Naive thymus-derived CD8-positive, alpha-beta T cell (primary cell): ENCODE measurements around the gene PSMD1. TPM values are rescaled to one million over a fixed set of nuclear protein-coding genes. Genes with fewer than 3 reads are reported as not detected.
A peak's percentile ranks its signal among the peaks of the same experiment; 100 is the strongest.
"Not testable (repeated sequence)": the region's sequence is repeated elsewhere in the genome, so short reads cannot be mapped to it uniquely, and the experiment has no call there.

Experiments
- ATAC-seq, 2 donors: fragments of 150-1000 bp; cut with Tn5 transposase in 1 of 2; sonication (Bioruptor Pico), chemical (Tn5 transposase) in 1 of 2; 1 replicate in 1 of 2; 2 replicates in 1 of 2; pipeline ENCODE4 v1.10.0; 2021; ENCODE audit warnings: mild to moderate bottlenecking in 2 of 2, moderate library complexity in 2 of 2
- POLR2A ChIA-PET: fragments of 350-600 bp; sonication (Branson Sonifier 250); formaldehyde crosslinking; loops from one replicate; lab custom pipeline; 2021; ENCODE audit warnings: antibody characterized with exemption; lab: Charles Lee
- DNase-seq, 10 donors: peaks; one replicate each; pipeline versions ENCODE4 v3.0.0 to v3.0.0-alpha.2; 2020 to 2022
- H3K27ac Mint-ChIP-seq, 10 donors: one replicate each; pipeline ENCODE4 v1.8.0; 2020 to 2022; ENCODE audit warnings: mild to moderate bottlenecking in 10 of 10, mixed read lengths in 10 of 10, moderate library complexity in 4 of 10, inconsistent platforms in 1 of 10
- H3K27me3 Mint-ChIP-seq, 5 donors: one replicate each; pipeline ENCODE4 v1.8.0; 2021 to 2022; ENCODE audit warnings: mixed read lengths in 5 of 5
- H3K36me3 Mint-ChIP-seq, 3 donors: one replicate each; pipeline ENCODE4 v1.8.0; 2020 to 2022; ENCODE audit warnings: mixed read lengths in 3 of 3, mild to moderate bottlenecking in 2 of 3, inconsistent platforms in 1 of 3
- H3K4me1 Mint-ChIP-seq, 4 donors: one replicate each; pipeline ENCODE4 v1.8.0; 2021 to 2022; ENCODE audit warnings: mixed read lengths in 4 of 4
- H3K4me3 Mint-ChIP-seq, 10 donors: one replicate each; pipeline ENCODE4 v1.8.0; 2020 to 2022; ENCODE audit warnings: mild to moderate bottlenecking in 10 of 10, mixed read lengths in 10 of 10, moderate library complexity in 6 of 10, inconsistent platforms in 1 of 10
- H3K9me3 Mint-ChIP-seq, 9 donors: one replicate each; pipeline ENCODE4 v1.8.0; 2020 to 2022; ENCODE audit warnings: mixed read lengths in 9 of 9, mild to moderate bottlenecking in 3 of 9, inconsistent platforms in 1 of 9, moderate library complexity in 1 of 9
- polyA plus RNA-seq, 3 donors: library from polyadenylated mRNA; unstranded; fragments of 300-500 nt; fragmentation: Illumina TruSeq; gene quantifications; one replicate each; pipeline ENCODE4 v1.2.3, GENCODE V29; 2021
- total RNA-seq, 8 experiments: library from RNA in 2 of 8; stranded (reverse) in 2 of 8; gene quantifications; one replicate each; pipeline ENCODE4 v1.2.3 and lab custom pipeline; 2021 to 2026

Gene PSMD1
- total and polyA plus RNA-seq, 5 experiments from 2014 or later = 41.6 to 54.3 (median 46.0) TPM

DNA sequence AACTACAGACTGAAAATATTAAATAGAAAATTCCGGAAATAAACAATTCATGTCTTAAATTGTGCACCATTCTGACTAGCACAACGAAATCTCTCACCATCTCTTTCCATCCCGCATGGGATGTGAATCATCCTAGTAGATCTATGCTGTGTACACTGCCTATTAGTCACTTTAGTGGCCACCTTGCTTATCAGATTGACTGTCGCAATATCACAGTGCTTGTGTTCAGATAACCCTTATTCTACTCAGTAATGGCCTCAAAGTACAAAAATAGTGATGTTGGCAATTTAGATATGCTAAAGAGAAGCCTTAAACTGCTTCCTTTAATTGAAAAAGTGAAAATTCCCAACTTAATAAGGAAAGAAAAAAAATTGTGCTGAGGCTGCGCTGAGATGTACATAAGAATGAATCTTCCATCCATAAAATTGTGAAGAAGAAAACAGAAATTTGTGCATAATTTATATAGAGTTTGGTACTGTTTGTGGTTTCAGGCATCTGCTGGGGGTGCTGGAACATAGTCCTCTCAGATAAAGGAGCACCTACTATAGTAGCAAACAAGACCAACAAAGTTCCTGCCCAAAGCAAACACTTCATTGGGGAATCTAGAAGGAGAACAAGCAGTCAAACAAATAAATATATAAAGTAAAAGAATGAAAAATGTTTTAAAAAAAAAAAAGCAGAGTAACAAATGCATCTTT, 12.0 kb downstream of the PSMD1 start:
- peaks cover 5 to 82% (median 30%) of the 10 kb centered on the region in 3 donors for H3K36me3 Mint-ChIP-seq
- H3K4me1 Mint-ChIP-seq = peaks cover 0 to 3% (median 1%) of the 10 kb centered on the region in 4 donors
- no peak overlapping the region for H3K4me3 Mint-ChIP-seq
- no peaks in the 10 kb centered on the region for H3K27me3 Mint-ChIP-seq
- ATAC-seq (no peak), DNase-seq (no peak)
- peak overlapping the region in 1 of 10 donors; percentile 3 for H3K27ac Mint-ChIP-seq
- no peaks in the 10 kb centered on the region for H3K9me3 Mint-ChIP-seq
- POLR2A ChIA-PET = no interaction called here

DNA sequence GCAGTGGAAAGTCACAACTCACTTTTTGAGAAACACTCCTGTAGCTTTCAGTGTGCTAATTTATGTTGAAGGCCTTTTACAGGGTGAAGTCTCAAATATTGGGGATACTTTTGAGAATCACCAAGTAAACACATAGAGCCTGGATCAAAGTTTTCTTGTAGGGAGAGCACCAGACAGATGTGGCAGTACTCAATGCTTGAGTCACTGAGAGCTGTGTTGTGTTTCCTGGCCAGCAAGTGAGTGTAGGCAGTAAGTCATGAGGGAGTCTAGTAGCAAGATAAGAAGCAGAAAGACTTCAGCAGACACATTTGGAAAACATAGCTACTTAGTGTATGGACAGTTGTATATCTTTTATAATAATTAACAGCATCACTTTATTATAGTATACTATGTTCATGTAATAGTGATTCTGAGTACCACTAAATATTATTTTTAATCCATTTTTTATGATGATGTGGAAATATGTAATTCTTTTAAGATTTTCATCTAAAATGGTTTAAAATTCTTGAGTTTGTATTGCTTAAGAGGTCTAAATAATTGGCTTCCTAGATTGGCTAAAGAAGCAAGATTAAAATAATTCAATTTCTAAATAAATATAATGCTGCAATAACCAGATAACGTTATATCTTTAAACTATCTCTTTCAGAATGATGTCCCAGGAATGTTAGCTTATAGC, 12.8 kb downstream of the PSMD1 start:
- Mint-ChIP-seq H3K4me1 (peaks cover 0 to 3% (median 1%) of the 10 kb centered on the region in 4 donors), H3K9me3 (no peaks in the 10 kb centered on the region), H3K27ac (no peak overlapping the region), H3K27me3 (no peaks in the 10 kb centered on the region), H3K4me3 (no peak overlapping the region), H3K36me3 (peaks cover 5 to 81% (median 28%) of the 10 kb centered on the region in 3 donors)
- POLR2A ChIA-PET = no interaction called here
- no peak for DNase-seq
- ATAC-seq = no peak

- no peak for ATAC-seq
- Mint-ChIP-seq H3K27ac (no peak overlapping the region), H3K27me3 (no peaks in the 10 kb centered on the region), H3K9me3 (no peaks in the 10 kb centered on the region), H3K4me1 (peaks cover 0 to 2% (median 0%) of the 10 kb centered on the region in 4 donors), H3K4me3 (no peak overlapping the region), H3K36me3 (peaks cover 10 to 94% (median 44%) of the 10 kb centered on the region in 3 donors)
- no peak for DNase-seq
- POLR2A ChIA-PET = no interaction called here
Measured at GRCh38 chr2:231084565-231084964, 27.9 kb downstream of the PSMD1 start.

DNA sequence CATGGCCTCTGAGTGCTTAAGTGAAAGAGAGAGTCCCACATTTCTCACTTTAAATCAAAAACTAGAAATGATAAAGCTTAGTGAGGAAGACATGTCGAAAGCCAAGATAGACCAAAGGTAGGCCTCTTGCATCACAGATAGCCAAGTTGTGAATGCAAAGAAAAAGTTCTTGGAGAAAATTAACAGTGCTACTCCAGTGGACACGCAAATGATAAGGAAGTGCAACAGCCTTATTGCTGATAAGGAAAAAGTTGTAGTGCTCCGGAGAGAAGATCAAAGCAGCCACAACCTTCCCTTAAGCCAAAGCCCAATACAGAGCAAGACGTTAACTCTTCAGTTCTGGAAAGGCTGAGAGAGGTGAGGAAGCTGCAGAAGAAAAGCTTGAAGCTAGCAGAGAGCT, 32.1 kb downstream of the PSMD1 start:
- ATAC-seq (no peak), DNase-seq (no peak)
- peak overlapping the region in 1 of 10 donors; percentile 43 for H3K27ac Mint-ChIP-seq
- H3K4me1 Mint-ChIP-seq = no peaks in the 10 kb centered on the region
- H3K36me3 Mint-ChIP-seq = peaks cover 5 to 83% (median 44%) of the 10 kb centered on the region in 3 donors
- H3K27me3 Mint-ChIP-seq = no peaks in the 10 kb centered on the region
- H3K4me3 Mint-ChIP-seq = no peak overlapping the region
- POLR2A ChIA-PET = no interaction called here
- peaks cover 0 to 4% (median 0%) of the 10 kb centered on the region in 9 donors for H3K9me3 Mint-ChIP-seq

- H3K4me3 Mint-ChIP-seq = no peak overlapping the region
- no peak for ATAC-seq
Measured at GRCh38 chr2:231093933-231094332, 37.3 kb downstream of the PSMD1 start.

DNA sequence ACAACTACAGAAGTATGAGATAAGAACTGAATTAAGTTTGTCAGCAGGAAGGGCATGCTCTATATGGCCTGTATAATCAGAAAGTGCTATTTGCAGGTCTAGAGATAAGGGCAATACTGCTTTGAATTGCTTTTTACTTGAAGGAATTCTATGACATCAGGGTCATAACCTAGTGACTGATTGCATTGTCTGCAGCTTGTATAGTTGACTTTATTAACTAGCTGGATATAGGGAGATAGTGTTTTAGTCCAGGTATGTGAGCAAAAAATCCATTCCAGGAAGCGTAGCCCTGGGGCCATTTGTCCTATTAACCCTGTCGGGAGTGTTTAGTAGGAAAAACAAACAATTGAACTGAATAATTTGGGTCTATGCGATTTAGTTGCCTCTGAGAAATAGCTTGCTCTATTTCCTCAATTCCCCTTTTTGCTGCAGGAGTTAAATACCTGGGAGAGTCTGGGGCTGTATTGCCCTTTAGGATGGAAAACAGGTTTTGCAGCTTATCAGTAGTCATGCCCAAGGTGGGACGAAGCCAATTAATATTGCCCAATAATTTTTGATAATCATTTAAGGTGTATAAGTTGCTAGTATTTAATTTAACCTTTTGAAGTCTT, 38.2 kb downstream of the PSMD1 start:
- peaks cover 32 to 84% (median 83%) of the 10 kb centered on the region in 3 donors for H3K36me3 Mint-ChIP-seq
- no peak for ATAC-seq
- peaks cover 0 to 4% (median 0%) of the 10 kb centered on the region in 4 donors for H3K4me1 Mint-ChIP-seq
- peaks cover 2 to 41% (median 19%) of the 10 kb centered on the region in 9 donors for H3K9me3 Mint-ChIP-seq
- no peak overlapping the region for H3K27ac Mint-ChIP-seq
- no peak for DNase-seq
- H3K4me3 Mint-ChIP-seq = no peak overlapping the region
- POLR2A ChIA-PET = no interaction called here
- no peaks in the 10 kb centered on the region for H3K27me3 Mint-ChIP-seq

More at GRCh38 chr2:231093933-231094332, 37.3 kb downstream of the PSMD1 start:
- Mint-ChIP-seq H3K4me1 (peaks cover 0 to 4% (median 0%) of the 10 kb centered on the region in 4 donors), H3K9me3 (peaks cover 2 to 32% (median 13%) of the 10 kb centered on the region in 9 donors), H3K27me3 (no peaks in the 10 kb centered on the region), H3K36me3 (peaks cover 29 to 85% (median 79%) of the 10 kb centered on the region in 3 donors), H3K27ac (peak overlapping the region in 1 of 10 donors; percentile 56)
- DNase-seq = no peak
- POLR2A ChIA-PET = no interaction called here

- peaks cover 0 to 2% (median 0%) of the 10 kb centered on the region in 4 donors for H3K4me1 Mint-ChIP-seq
- no peak overlapping the region for H3K4me3 Mint-ChIP-seq
- H3K36me3 Mint-ChIP-seq = peaks cover 43 to 64% (median 61%) of the 10 kb centered on the region in 3 donors
- H3K9me3 Mint-ChIP-seq = peaks cover 4 to 46% (median 29%) of the 10 kb centered on the region in 9 donors
- ATAC-seq (no peak), DNase-seq (no peak)
- POLR2A ChIA-PET = no interaction called here
- no peak overlapping the region for H3K27ac Mint-ChIP-seq
- no peaks in the 10 kb centered on the region for H3K27me3 Mint-ChIP-seq
Measured at GRCh38 chr2:231099918-231100317, 43.3 kb downstream of the PSMD1 start.

DNA sequence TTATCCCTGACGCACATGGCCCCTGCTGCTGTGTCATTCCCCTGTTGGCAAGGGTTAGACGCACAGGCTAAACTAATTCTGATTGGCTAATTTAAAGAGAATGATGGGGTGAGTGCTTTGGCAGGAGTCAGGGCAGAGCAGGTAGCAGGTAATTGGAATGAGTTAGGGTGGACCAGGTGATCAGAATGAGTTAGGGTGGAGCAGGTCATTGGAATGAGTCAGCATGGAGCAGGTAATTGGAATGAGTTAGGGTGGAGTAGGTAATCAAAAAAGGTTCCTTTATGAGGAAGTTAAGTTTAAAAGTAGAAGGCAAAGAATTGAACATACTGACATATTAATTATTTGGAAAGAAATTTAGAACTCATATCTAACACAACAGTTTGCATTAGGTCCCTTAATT, 43.7 kb downstream of the PSMD1 start:
- peaks cover 42 to 60% (median 59%) of the 10 kb centered on the region in 3 donors for H3K36me3 Mint-ChIP-seq
- H3K9me3 Mint-ChIP-seq = peaks cover 4 to 46% (median 29%) of the 10 kb centered on the region in 9 donors
- H3K4me3 Mint-ChIP-seq, DNase-seq, POLR2A ChIA-PET, ATAC-seq, H3K4me1 Mint-ChIP-seq, H3K27me3 Mint-ChIP-seq: not testable (repeated sequence)
- peak overlapping the region in 1 of 10 donors; percentile 7 for H3K27ac Mint-ChIP-seq

DNA sequence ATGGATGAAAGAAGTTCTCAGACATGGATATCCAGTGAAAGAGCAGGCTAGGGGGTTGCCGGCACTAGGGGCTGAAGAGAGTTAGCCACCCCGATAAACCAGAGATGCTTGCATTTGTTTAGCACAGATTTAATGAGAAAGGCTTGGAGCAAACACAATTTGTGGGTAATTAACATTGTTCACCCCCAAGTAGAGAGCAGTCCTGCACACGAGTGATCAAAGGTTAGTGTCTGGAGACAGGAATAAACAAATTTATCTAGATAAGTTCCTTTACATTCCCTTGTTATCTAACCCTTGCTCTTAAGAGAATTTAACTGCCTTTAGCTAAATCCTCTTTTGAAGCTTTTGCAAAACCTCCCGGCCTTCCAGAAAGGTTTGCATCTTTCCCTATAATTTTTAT, 44.3 kb downstream of the PSMD1 start:
- POLR2A ChIA-PET = no interaction called here
- H3K27ac Mint-ChIP-seq = peak overlapping the region in 1 of 10 donors; percentile 49
- no peaks in the 10 kb centered on the region for H3K27me3 Mint-ChIP-seq
- H3K9me3 Mint-ChIP-seq = peaks cover 4 to 46% (median 29%) of the 10 kb centered on the region in 9 donors
- ATAC-seq = no peak
- DNase-seq = no peak
- H3K4me3 Mint-ChIP-seq = no peak overlapping the region
- H3K36me3 Mint-ChIP-seq = peaks cover 37 to 56% (median 54%) of the 10 kb centered on the region in 3 donors
- peaks cover 0 to 2% (median 0%) of the 10 kb centered on the region in 4 donors for H3K4me1 Mint-ChIP-seq

DNA sequence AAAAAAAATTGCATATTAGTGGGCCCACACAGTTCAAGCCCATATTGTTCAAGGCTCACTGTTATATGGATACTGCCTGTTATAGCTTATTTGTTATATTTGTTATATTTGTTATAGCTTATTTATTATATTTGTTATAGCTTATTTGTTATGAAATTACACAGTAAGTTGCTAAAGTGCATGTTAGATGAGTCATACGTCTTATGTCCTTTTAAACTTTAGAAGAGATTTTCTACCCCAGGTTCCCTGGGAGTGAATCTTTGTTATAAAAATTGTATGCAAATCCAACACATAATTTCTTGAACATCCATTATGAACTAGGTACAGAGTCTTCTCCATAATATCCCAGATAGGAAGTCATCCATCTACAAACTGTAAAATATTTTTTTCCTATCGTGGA, 46.1 kb downstream of the PSMD1 start:
- Mint-ChIP-seq H3K27ac (peak overlapping the region in 1 of 10 donors; percentile 63), H3K9me3 (peaks cover 4 to 33% (median 24%) of the 10 kb centered on the region in 9 donors), H3K27me3 (no peaks in the 10 kb centered on the region), H3K36me3 (peaks cover 22 to 49% (median 38%) of the 10 kb centered on the region in 3 donors), H3K4me3 (no peak overlapping the region), H3K4me1 (peaks cover 0 to 2% (median 0%) of the 10 kb centered on the region in 4 donors)
- POLR2A ChIA-PET = no interaction called here
- DNase-seq (no peak), ATAC-seq (no peak)

- POLR2A ChIA-PET = interaction anchor here (0.6 to 1.2 kb wide), 2 partner anchors 348 to 1969 kb away, joined by 3 to 6 read pairs; no protein-coding TSS in a partner anchor
- H3K4me3 Mint-ChIP-seq = no peak overlapping the region
- H3K36me3 Mint-ChIP-seq = peaks cover 17 to 46% (median 33%) of the 10 kb centered on the region in 3 donors
- H3K4me1 Mint-ChIP-seq = no peaks in the 10 kb centered on the region
- H3K27ac Mint-ChIP-seq = peak overlapping the region in 1 of 10 donors; percentile 1
- H3K27me3 Mint-ChIP-seq = no peaks in the 10 kb centered on the region
- DNase-seq (peak in 9 of 10 donors; percentile 16 to 65 (median 48)), ATAC-seq (peak; percentile 69 to 77)
- peaks cover 3 to 21% (median 11%) of the 10 kb centered on the region in 9 donors for H3K9me3 Mint-ChIP-seq
Measured at GRCh38 chr2:231104115-231104713, 47.5 kb downstream of the PSMD1 start.

DNA sequence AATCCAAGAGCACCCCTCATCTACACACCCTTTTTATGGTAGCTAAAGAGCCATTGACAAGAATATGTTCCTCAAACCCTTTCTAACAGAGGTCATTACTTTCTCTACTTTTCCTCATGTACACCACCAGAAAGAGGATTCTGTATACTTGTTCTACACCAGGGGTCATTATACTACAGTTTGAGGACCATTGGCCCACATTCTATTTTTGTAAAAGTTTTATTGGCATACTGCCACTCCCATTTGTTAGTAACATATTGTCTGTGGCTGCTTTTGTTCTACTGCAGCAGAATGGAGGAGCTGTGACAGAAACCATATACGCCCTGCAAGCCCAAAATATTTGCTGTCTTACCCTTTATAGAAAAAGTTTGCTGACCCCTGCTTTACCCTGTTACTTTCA, 53.9 kb downstream of the PSMD1 start:
- Mint-ChIP-seq H3K27me3 (no peaks in the 10 kb centered on the region), H3K4me3 (no peak overlapping the region), H3K27ac (no peak overlapping the region), H3K9me3 (no peaks in the 10 kb centered on the region), H3K36me3 (peaks cover 5 to 69% (median 33%) of the 10 kb centered on the region in 3 donors), H3K4me1 (peaks cover 0 to 4% (median 0%) of the 10 kb centered on the region in 4 donors)
- no peak for ATAC-seq
- POLR2A ChIA-PET = interaction anchor here (0.8 kb wide), 1 partner anchor 11 kb away, joined by 3 read pairs; no protein-coding TSS in a partner anchor
- DNase-seq = no peak
